H9 (cell line): Measurements from ENCODE around the gene MOB3B. TPM values are rescaled to one million over a fixed set of nuclear protein-coding genes. Genes with fewer than 3 reads are reported as not detected.

Experiments used
- DNase-seq: peaks from one replicate; pipeline ENCODE4 v3.0.0-alpha.2; 2017
- H2AFZ ChIP-seq: one replicate; pipeline ENCODE4 v1.6.1; 2013; ENCODE audit warnings: mild to moderate bottlenecking, low read length, control low read depth, moderate library complexity
- H2AK5ac ChIP-seq: 2 replicates; pipeline ENCODE4 v1.6.1; 2013; ENCODE audit warnings: low read length, control low read depth, mixed read lengths; ENCODE audit not compliant: insufficient read length
- H2BK120ac ChIP-seq: one replicate; pipeline ENCODE4 v1.6.1; 2013; ENCODE audit warnings: low read depth, mild to moderate bottlenecking, low read length, control low read depth, inconsistent platforms; ENCODE audit not compliant: poor library complexity, severe bottlenecking
- H2BK12ac ChIP-seq: 2 replicates; pipeline ENCODE4 v1.6.1; 2013; ENCODE audit warnings: low read length, control low read depth, mixed read lengths, low read depth; ENCODE audit not compliant: insufficient read length
- H2BK15ac ChIP-seq: 2 replicates; pipeline ENCODE4 v1.6.1; 2013; ENCODE audit warnings: low read depth, low read length, control low read depth
- H2BK20ac ChIP-seq: one replicate; pipeline ENCODE4 v1.6.1; 2013; ENCODE audit warnings: low read depth, mild to moderate bottlenecking, low read length, control low read depth, inconsistent platforms; ENCODE audit not compliant: poor library complexity, severe bottlenecking
- H2BK5ac ChIP-seq: 2 replicates; pipeline ENCODE4 v1.6.1; 2013; ENCODE audit warnings: low read length, control low read depth, mixed read lengths; ENCODE audit not compliant: insufficient read length
- H3K14ac ChIP-seq: 2 replicates; pipeline ENCODE4 v1.6.1; 2013; ENCODE audit warnings: low read length, control low read depth; ENCODE audit not compliant: insufficient read depth
- H3K18ac ChIP-seq: 2 replicates; pipeline ENCODE4 v1.6.1; 2013; ENCODE audit warnings: low read depth, mild to moderate bottlenecking, mixed read lengths, low read length, control low read depth; ENCODE audit not compliant: insufficient read length
- H3K23ac ChIP-seq: 2 replicates; pipeline ENCODE4 v1.6.1; 2013; ENCODE audit warnings: low read length, control low read depth, mixed read lengths, low read depth; ENCODE audit not compliant: insufficient read length
- H3K23me2 ChIP-seq: 2 replicates; pipeline ENCODE4 v1.6.1; 2013; ENCODE audit warnings: low read depth, mild to moderate bottlenecking, mixed read lengths, low read length, control low read depth; ENCODE audit not compliant: insufficient read length, poor library complexity, severe bottlenecking
- H3K27ac ChIP-seq: 2 replicates; pipeline ENCODE4 v1.5.1; 2013; ENCODE audit warnings: low read length, control low read depth, mixed read lengths, low read depth; ENCODE audit not compliant: insufficient read length
- H3K27me3 ChIP-seq: 2 replicates; pipeline ENCODE4 v1.6.1; 2013; ENCODE audit warnings: low read length, control low read depth, inconsistent platforms; ENCODE audit not compliant: insufficient read depth
- H3K4ac ChIP-seq: 2 replicates; pipeline ENCODE4 v1.6.1; 2013; ENCODE audit warnings: low read depth, mild to moderate bottlenecking, control low read depth, inconsistent platforms, low read length, moderate library complexity
- H3K4me1 ChIP-seq: 2 replicates; pipeline ENCODE4 v1.6.1; 2013; ENCODE audit warnings: low read length, control low read depth, inconsistent platforms; ENCODE audit not compliant: insufficient read depth
- H3K4me2 ChIP-seq: 2 replicates; pipeline ENCODE4 v1.6.1; 2013; ENCODE audit warnings: low read length, control low read depth, mixed read lengths; ENCODE audit not compliant: insufficient read length, insufficient read depth
- H3K56ac ChIP-seq: 2 replicates; pipeline ENCODE4 v1.6.1; 2013; ENCODE audit warnings: low read depth, mild to moderate bottlenecking, mixed read lengths, low read length, control low read depth; ENCODE audit not compliant: insufficient read length
- H3K79me1 ChIP-seq: 2 replicates; pipeline ENCODE4 v1.6.1; 2013; ENCODE audit warnings: low read depth, mild to moderate bottlenecking, moderate library complexity, low read length, control low read depth, inconsistent platforms; ENCODE audit not compliant: insufficient read depth, poor library complexity, severe bottlenecking
- H3K79me2 ChIP-seq: 2 replicates; pipeline ENCODE4 v1.6.1; 2013; ENCODE audit warnings: low read length, control low read depth, inconsistent platforms; ENCODE audit not compliant: insufficient read depth
- H3K9ac ChIP-seq: 2 replicates; pipeline ENCODE4 v1.6.1; 2013; ENCODE audit warnings: low read length, control low read depth, mixed read lengths; ENCODE audit not compliant: insufficient read length; ENCODE audit errors: extremely low read depth
- H3K9me3 ChIP-seq: one replicate; pipeline ENCODE4 v1.6.1; 2013; ENCODE audit warnings: low read depth, low read length, inconsistent platforms; ENCODE audit not compliant: control insufficient read depth
- H3T11ph ChIP-seq: one replicate; pipeline ENCODE4 v1.6.1; 2013; ENCODE audit warnings: mild to moderate bottlenecking, low read length, control low read depth, inconsistent platforms
- H4K20me1 ChIP-seq: one replicate; pipeline ENCODE4 v1.6.1; 2013; ENCODE audit not compliant: control insufficient read depth, insufficient read length, insufficient read depth
- H4K5ac ChIP-seq: 2 replicates; pipeline ENCODE4 v1.6.1; 2013; ENCODE audit warnings: low read depth, mild to moderate bottlenecking, mixed read lengths, low read length, control low read depth; ENCODE audit not compliant: insufficient read length
- H4K8ac ChIP-seq: replicated peaks from 2 replicates; pipeline ENCODE4 v1.6.1; 2013; ENCODE audit warnings: low read length, control low read depth, mixed read lengths, low read depth; ENCODE audit not compliant: insufficient read length
- H4K91ac ChIP-seq: 2 replicates; pipeline ENCODE4 v1.6.1; 2013; ENCODE audit warnings: low read depth, mild to moderate bottlenecking, moderate library complexity, mixed read lengths, low read length, control low read depth; ENCODE audit not compliant: insufficient read length
- H3K27ac Mint-ChIP-seq, 3 experiments: 2 replicates in 2 of 3; 3 replicates in 1 of 3; pipeline ENCODE4 v1.8.0; 2020 to 2021; ENCODE audit warnings: mixed read lengths in 3 of 3, mild to moderate bottlenecking in 1 of 3, moderate library complexity in 1 of 3
- H3K27me3 Mint-ChIP-seq: 2 replicates; pipeline ENCODE4 v1.8.0; 2021; ENCODE audit warnings: low read depth, mild to moderate bottlenecking, moderate library complexity, mixed read lengths
- H3K36me3 Mint-ChIP-seq, 3 experiments: 2 replicates in 2 of 3; 3 replicates in 1 of 3; pipeline ENCODE4 v1.8.0; 2020 to 2021; ENCODE audit warnings: low read depth in 3 of 3, mixed read lengths in 3 of 3; ENCODE audit not compliant: insufficient read depth in 1 of 3
- H3K4me1 Mint-ChIP-seq, 2 experiments: 2 replicates each; pipeline ENCODE4 v1.8.0; 2020; ENCODE audit warnings: mixed read lengths in 2 of 2
- H3K4me3 Mint-ChIP-seq, 2 experiments: 2 replicates in 1 of 2; 3 replicates in 1 of 2; pipeline ENCODE4 v1.8.0; 2020 to 2021; ENCODE audit warnings: mild to moderate bottlenecking in 2 of 2, mixed read lengths in 2 of 2, moderate library complexity in 1 of 2
- H3K9me3 Mint-ChIP-seq, 2 experiments: 2 replicates in 1 of 2; 3 replicates in 1 of 2; pipeline ENCODE4 v1.8.0; 2020; ENCODE audit warnings: mild to moderate bottlenecking in 2 of 2, mixed read lengths in 2 of 2, moderate library complexity in 1 of 2
- CTCF ChIP-seq: fragments of 200-600 bp; sonication (generic); conservative IDR thresholded peaks from 3 replicates; pipeline ENCODE4 v1.8.0; 2021; ENCODE audit warnings: antibody characterized with exemption, mild to moderate bottlenecking
- WGBS: extraction: QIAGEN DNeasy Blood & Tissue Kit; methylation state at CpG from one replicate; pipeline ENCODE4 v1.1.7; 2013; ENCODE audit warnings: missing lambda C conversion rate, low lambda C conversion rate, mixed read lengths; ENCODE audit not compliant: insufficient read length; ENCODE audit errors: extremely low coverage; 5-methylcytosine and 5-hydroxymethylcytosine counted together
- total RNA-seq: library from RNA; stranded (reverse); gene quantifications from 2 replicates; pipeline ENCODE4 v1.2.1, GENCODE V29; 2021

The MOB3B gene
- total RNA-seq, 1 experiment from 2014 or later = 9.8 TPM

- Histone ChIP-seq H3T11ph (no peak overlapping the region), H3K79me1 (no peaks in the 10 kb centered on the region), H3K9me3 (no peaks in the 10 kb centered on the region), H3K4ac (no peak overlapping the region), H3K23ac (no peak overlapping the region), H2BK15ac (no peak overlapping the region), H2BK5ac (no peak overlapping the region), H3K4me2 (no peak overlapping the region), H3K23me2 (no peaks in the 10 kb centered on the region), H4K20me1 (no peaks in the 10 kb centered on the region), H3K27me3 (no peaks in the 10 kb centered on the region), H2BK120ac (no peak overlapping the region), H3K79me2 (no peaks in the 10 kb centered on the region), H3K56ac (no peak overlapping the region), H2AFZ (no peak overlapping the region), H4K8ac (no peak overlapping the region), H3K18ac (no peak overlapping the region), H4K91ac (no peak overlapping the region), H2BK12ac (no peak overlapping the region), H2BK20ac (no peak overlapping the region), H3K9ac (no peak overlapping the region), H3K4me1 (peaks cover 10% of the 10 kb centered on the region; the same call in 1 of the 2 replicates), H2AK5ac (no peak overlapping the region), H3K27ac (no peak overlapping the region), H4K5ac (no peak overlapping the region), H3K14ac (no peak overlapping the region)
- Mint-ChIP-seq H3K27me3 (no peaks in the 10 kb centered on the region), H3K9me3 (no peaks in the 10 kb centered on the region), H3K4me1 (peaks cover 29 to 31% of the 10 kb centered on the region in 2 experiments), H3K27ac (peak overlapping the region in 1 of 3 experiments; percentile 80; a peak in 1 of 7 replicates), H3K4me3 (no peak overlapping the region), H3K36me3 (peaks cover 0 to 2% (median 0%) of the 10 kb centered on the region in 3 experiments; a peak in 2 of 7 replicates)
- no peak for TF ChIP-seq CTCF
- no CpG with 5 or more reads among the region's 3 CpGs for WGBS
- DNase-seq = no peak
Measured at GRCh38 chr9:27436234-27436633, 93.4 kb downstream of the MOB3B start.
